H1 (cell line): ENCODE measurements around the gene PPP2R2B. TPM values are rescaled to one million over a fixed set of nuclear protein-coding genes. Genes with fewer than 3 reads are reported as not detected.

Experiments used
- FOSL1 ChIP-seq: IDR thresholded peaks from 2 replicates; pipeline ENCODE4 v1.6.1; 2011; ENCODE audit warnings: mild to moderate bottlenecking, low read depth, low read length, moderate library complexity; ENCODE audit not compliant: insufficient read depth
- SIX5 ChIP-seq: IDR thresholded peaks from 2 replicates; pipeline ENCODE4 v1.6.1; 2011; ENCODE audit warnings: mild to moderate bottlenecking, low read depth, low read length
- SP1 ChIP-seq: IDR thresholded peaks from 2 replicates; pipeline ENCODE4 v1.6.1; 2011; ENCODE audit warnings: low read depth, low read length
- SUZ12 ChIP-seq: fragments of 200-600 bp; sonication (generic); IDR thresholded peaks from 2 replicates; pipeline ENCODE4 v1.6.1; 2012; ENCODE audit warnings: mild to moderate bottlenecking, inconsistent platforms, low read length, moderate library complexity, mixed read lengths
- TCF12 ChIP-seq: IDR thresholded peaks from 2 replicates; pipeline ENCODE4 v1.6.1; 2011; ENCODE audit warnings: low read depth, mild to moderate bottlenecking, low read length
- polyA plus RNA-seq, 7 experiments: library from polyadenylated mRNA; depleted of rRNA in 3 of 7; stranded (reverse) in 5 of 7; unstranded in 2 of 7; fragments of >200 nt in 5 of 7; fragments of 200-250 nt in 2 of 7; gene quantifications; 1 replicate in 5 of 7; 2 replicates in 1 of 7; 4 replicates in 1 of 7; pipeline versions ENCODE4 v1.2.1 to v1.2.3, GENCODE V29; 2011 to 2013; ENCODE audit warnings: missing spikeins in 2 of 7, mixed read lengths in 2 of 7
- total RNA-seq: library from RNA; stranded (reverse); fragmentation: NEBNext Ultra II Directional; extraction: Animal tissue kit (Norgen Biotek cat#: 25700); gene quantifications from 2 replicates; pipeline ENCODE4 v1.2.1, GENCODE V29; 2021

Gene PPP2R2B
- total and polyA plus RNA-seq, 2 of the 8 experiments (the other 6 are each of a cell fraction or from before 2014, with no cell fraction given), result 21.1 to 37.1 TPM

GRCh38 chr5:146681585-146682105 lies 196.9 kb downstream of the PPP2R2B start (continued):
- no peak for TF ChIP-seq SP1
- no peak for TF ChIP-seq FOSL1
- no peak for TF ChIP-seq SIX5
- no peak for TF ChIP-seq SUZ12
- no peak for TF ChIP-seq TCF12
